Inflammatory macrophage treated with lipopolysaccharide for 4 hours (primary cell): ENCODE measurements around the gene SP7.
"Not testable (repeated sequence)": the region's sequence is repeated elsewhere in the genome, so short reads cannot be mapped to it uniquely, and the experiment has no call there.

ENCODE experiments used
- DNase-seq: peaks from one replicate; pipeline ENCODE4 v3.0.0-alpha.2; 2020

The SP7 gene

GRCh38 chr12:53308276-53308675, 27.9 kb downstream of the SP7 start:
- no peak for DNase-seq

GRCh38 chr12:53306826-53307225, 29.3 kb downstream of the SP7 start:
- DNase-seq = no peak

- no peak for DNase-seq
Measured at GRCh38 chr12:53302903-53303302, 33.3 kb downstream of the SP7 start.

GRCh38 chr12:53300187-53300586, 36.0 kb downstream of the SP7 start:
- DNase-seq = peak; percentile 60

GRCh38 chr12:53299454-53300180, 36.5 kb downstream of the SP7 start, which contains the start of gene MYG1:
TSS of gene MYG1 (plus strand) at chr12:53299695. CDS start at chr12:53299738, 43 bp downstream.
- peak; percentile 87 for DNase-seq

- peak; percentile 96 for DNase-seq
Measured at GRCh38 chr12:53299101-53299453, 37.1 kb downstream of the SP7 start.

GRCh38 chr12:53298164-53298563, 38.0 kb downstream of the SP7 start:
- DNase-seq = peak; percentile 93

- DNase-seq = not testable (repeated sequence)
Measured at GRCh38 chr12:53297106-53297505, 39.0 kb downstream of the SP7 start.

GRCh38 chr12:53295891-53296219, 40.3 kb downstream of the SP7 start:
- DNase-seq = no peak

- peak; percentile 90 for DNase-seq
Measured at GRCh38 chr12:53295070-53295890, 40.9 kb downstream of the SP7 start, which contains the start of gene PFDN5. TSS of gene PFDN5 (plus strand) at chr12:53295542. CDS start at chr12:53295568, 26 bp downstream.

- DNase-seq = no peak
Measured at GRCh38 chr12:53292426-53292825, 43.7 kb downstream of the SP7 start.

GRCh38 chr12:53290661-53291060, 45.5 kb downstream of the SP7 start:
- DNase-seq = no peak

GRCh38 chr12:53289891-53290290, 46.3 kb downstream of the SP7 start:
- DNase-seq = no peak

- DNase-seq = no peak
Measured at GRCh38 chr12:53288322-53288721, 47.8 kb downstream of the SP7 start.

- DNase-seq = peak; percentile 60
Measured at GRCh38 chr12:53287741-53288216, 48.4 kb downstream of the SP7 start.

GRCh38 chr12:53286448-53286847, 49.7 kb downstream of the SP7 start:
- DNase-seq = no peak

GRCh38 chr12:53279888-53280498, 56.2 kb downstream of the SP7 start:
- no peak for DNase-seq

GRCh38 chr12:53279283-53279869, 56.8 kb downstream of the SP7 start:
- DNase-seq = no peak

GRCh38 chr12:53277981-53278380, 58.2 kb downstream of the SP7 start:
- no peak for DNase-seq
